GM19043 (cell line): Measurements from ENCODE around the gene CADPS2.
A peak's percentile ranks its signal among the peaks of the same experiment; 100 is the strongest.

Source experiments
- ATAC-seq: cut with Tn5 transposase; IDR thresholded peaks from one replicate; pipeline ENCODE4 v1.9.1; 2021; ENCODE audit warnings: low read depth; ENCODE audit not compliant: unreplicated experiment

Gene CADPS2

GRCh38 chr7:122549578-122549977 is 336.7 kb downstream of the CADPS2 start:
- no peak for ATAC-seq

DNA sequence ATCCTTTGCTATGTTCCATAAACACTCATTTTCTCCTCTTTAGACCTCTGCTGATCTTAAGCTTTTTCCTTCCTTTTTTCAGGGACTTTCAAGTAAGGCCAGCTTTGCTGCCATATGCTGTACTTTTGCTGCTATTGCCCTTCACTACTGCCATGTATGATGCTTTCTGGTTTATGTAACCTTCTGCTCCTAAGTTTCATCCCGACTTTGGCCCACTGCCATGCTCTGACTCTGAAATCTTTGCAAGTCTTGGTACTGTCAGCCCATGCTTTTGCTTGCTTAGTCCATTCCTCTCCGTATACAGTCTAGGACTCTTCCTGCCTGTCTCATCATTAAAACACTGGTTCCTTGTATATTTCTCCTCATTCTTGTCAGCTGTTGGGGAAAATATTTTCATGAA is 339.8 kb downstream of the CADPS2 start:
- no peak for ATAC-seq

DNA sequence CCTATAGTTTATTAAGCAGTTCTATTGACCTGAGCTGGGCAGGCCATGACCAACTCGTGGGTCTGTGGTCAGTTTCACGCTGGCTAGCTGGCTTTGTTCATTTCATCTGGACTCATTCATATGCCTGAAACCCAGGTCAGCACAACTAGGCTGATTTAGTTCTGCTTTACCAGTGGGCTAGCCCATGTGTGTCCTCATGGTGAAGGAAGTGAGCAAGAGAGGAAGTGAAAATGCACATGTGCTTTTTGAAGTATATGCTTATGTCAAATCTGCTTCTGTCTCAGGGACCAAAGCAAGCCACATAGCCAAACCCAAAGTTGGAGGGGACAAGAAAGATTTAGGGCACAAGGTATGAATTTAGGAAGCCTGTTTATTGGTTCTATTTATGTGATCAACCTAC is 341.8 kb downstream of the CADPS2 start:
- ATAC-seq: peak; percentile 96

- no peak for ATAC-seq
Observed at GRCh38 chr7:122543891-122544290, 342.4 kb downstream of the CADPS2 start.

DNA sequence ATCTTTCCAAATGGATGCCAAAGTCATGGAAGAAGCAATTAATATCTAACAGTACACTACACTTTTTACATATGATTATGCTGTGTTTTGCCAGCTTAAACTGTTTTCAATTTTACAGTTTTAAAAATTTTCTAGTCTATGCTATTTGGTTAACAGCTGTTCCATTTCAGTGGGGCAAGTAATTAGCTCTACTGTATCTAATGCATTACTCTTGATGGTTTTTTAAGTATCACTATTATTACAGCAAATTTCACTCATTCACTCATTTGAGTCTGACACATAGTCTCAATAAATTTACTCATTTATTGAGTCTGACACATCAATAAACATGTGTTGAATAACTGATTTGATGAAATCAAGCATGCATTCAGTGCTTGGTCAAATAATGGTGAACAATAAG is 343.1 kb downstream of the CADPS2 start:
- ATAC-seq: no peak

GRCh38 chr7:122535086-122535485 is 351.2 kb downstream of the CADPS2 start:
- no peak for ATAC-seq

GRCh38 chr7:122532406-122533269 is 353.6 kb downstream of the CADPS2 start:
- ATAC-seq: no peak

DNA sequence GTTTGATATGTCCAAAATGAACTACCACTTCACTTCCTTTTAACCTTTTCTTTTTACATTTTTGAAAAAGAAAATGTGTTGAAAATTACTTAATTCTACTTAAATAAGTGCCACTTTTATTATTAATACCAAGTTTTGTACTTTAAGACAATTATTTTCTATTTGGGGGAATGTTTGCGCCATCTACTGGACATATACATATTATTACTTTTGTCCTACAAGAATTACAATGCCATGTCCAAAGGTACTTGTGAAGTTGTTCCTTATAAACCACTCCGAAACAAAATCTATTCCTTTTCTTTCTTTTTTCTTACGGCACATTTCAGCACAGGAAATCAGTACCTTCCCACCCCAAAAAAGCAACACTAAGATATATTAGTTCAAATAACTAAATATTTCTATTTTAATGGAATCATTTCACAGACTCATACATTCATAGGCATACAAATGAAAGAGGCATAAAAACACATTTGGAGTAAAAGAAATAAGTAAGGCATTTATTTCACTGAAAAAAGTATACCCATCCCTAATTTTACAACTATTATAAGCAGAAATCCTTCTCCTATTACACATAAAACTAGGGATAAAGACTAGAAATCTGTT is 357.3 kb downstream of the CADPS2 start:
- ATAC-seq: no peak

DNA sequence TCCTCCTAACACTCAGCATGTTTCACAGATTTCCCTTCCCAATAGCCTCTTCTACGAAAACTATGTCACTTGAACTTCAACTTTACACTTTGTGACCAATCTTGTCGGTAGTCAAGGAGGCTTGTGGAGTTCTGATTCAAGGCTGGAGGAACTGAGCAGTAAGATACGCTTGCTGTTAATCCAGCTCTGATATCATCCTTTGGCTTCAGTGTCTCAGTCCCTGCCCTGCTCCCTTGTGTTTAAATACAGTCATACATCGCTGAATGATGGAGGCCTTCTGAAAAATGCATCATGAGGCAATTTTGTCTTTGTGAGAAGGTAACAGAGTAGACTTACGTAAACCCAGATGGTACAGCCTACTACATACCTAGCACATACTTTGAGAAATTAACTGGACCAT is 360.9 kb downstream of the CADPS2 start:
- ATAC-seq: no peak

- ATAC-seq: no peak
Observed at GRCh38 chr7:122521767-122522166, 364.5 kb downstream of the CADPS2 start.

DNA sequence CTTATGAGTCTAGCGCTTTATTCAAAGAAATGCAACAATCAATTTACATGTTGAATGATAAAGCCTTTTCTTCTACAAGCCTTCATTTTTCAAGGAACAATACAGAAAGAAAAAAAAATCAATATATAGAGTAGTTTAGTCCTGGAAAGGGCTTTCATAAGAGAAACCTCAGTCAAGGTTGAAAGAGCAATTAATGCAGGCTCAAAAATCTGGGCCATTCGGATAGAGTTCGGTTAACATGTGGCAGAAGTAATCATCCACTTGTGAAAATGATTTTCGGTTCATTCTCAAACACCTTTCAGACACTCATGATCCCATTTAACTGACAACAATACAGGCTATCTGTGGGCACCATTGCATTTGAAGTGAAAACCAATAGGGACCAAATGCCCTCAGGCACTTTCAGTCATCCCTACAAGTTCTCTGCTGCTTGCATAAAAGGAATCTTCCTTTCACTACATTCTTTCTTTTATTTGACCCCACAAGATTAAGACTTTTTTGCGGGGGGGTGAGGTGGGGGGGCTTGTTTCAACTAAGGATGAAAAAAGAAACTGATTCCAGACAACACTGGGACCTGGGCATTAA is 365.2 kb downstream of the CADPS2 start:
- ATAC-seq: no peak

DNA sequence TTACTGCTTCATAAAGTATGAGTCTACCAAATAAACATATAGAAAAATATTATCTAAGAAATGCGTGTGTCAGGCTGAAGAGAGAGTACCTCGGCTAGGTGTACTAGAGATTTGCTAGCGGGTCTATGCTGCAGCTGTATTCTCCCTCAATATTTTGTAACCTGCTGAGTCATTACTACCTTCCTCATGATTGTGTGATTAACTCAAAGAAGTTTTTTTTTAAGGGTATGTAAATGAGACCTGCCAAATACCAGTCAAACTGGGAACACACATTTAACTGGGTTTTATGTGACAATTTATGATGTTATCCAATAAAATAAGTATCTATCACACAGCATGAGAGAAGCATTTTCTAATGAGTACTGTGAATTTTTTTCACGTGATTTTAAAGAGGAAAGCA is 367.8 kb downstream of the CADPS2 start:
- no peak for ATAC-seq

- no peak for ATAC-seq
Observed at GRCh38 chr7:122517576-122517975, 368.7 kb downstream of the CADPS2 start.

GRCh38 chr7:122515404-122515803 is 370.9 kb downstream of the CADPS2 start:
- no peak for ATAC-seq

DNA sequence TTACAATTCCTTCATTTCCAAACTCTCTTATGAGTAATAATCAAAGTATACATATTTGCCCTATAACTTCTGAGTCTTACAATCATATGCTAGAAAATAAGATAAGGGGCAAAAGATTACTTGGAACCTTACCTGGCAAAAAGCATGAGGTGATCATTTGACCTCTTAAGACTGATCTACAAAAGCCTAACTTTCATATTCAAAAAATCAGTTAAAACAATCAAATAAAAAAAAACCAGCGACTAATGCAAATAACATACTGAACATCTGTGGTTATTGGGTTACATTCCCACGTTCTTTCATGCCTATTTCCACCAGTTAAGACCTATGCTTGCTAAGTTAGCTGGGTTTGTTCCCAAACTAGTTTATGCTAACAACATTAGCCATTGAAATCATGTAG is 375.0 kb downstream of the CADPS2 start:
- no peak for ATAC-seq

GRCh38 chr7:122507591-122507990 is 378.7 kb downstream of the CADPS2 start:
- no peak for ATAC-seq

GRCh38 chr7:122492007-122492406 is 394.3 kb downstream of the CADPS2 start:
- ATAC-seq: no peak

DNA sequence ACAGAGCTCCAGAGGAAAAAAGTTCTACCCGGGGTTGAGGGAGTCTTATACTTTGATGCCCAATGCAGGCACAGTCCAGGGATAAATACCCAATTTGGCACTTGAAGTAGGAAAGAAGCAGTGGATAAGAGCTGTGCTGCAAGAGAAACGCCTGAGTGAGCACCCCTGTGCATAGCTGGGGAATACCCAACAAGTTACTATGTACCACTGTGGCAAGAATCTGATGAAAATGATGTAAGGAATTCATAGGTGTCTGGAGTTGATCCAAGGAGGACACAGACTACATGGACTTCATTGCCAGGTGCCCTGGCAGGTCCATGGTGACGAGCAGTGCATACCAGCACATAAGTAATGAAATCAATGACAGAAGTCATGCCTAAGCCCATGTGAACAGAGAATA is 398.0 kb downstream of the CADPS2 start:
- ATAC-seq: no peak

DNA sequence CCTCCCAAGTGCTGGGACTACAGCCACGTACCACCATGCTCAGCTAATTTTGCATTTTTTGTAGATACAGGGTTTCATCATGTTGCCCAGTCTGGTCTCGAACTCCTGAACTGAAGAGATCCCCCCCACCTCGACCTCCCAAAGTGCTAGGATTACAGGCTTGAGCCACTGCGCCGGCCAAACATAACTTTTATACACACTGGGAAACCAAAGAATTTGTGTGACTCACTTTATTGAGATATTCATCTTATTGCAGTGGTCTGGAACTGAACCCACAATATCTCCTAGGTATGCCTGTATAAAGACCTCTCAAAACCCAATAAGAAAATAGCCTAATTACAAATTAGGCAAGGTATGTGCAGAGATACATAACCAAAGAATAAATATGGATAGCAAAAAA is 399.1 kb downstream of the CADPS2 start:
- no peak for ATAC-seq

GRCh38 chr7:122485856-122486255 is 400.4 kb downstream of the CADPS2 start:
- no peak for ATAC-seq

DNA sequence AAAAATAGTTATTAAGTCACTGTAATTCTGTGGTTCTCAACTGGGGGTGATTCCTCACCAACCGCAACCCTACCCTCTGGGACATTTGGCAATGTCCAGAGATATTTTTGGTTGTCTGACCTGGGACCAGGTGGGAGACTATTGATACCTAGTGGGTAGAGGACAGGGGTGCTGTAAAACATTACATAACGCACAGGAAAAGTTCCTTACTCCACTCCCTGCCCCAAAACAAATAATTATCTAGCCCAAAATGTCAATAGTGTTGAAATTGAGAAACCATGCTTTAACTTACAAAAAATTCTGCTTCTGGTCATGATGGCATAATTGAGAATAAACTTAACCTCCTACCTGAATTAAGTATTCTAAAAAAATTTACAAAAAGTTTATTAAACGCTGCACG is 404.0 kb downstream of the CADPS2 start:
- ATAC-seq: no peak

DNA sequence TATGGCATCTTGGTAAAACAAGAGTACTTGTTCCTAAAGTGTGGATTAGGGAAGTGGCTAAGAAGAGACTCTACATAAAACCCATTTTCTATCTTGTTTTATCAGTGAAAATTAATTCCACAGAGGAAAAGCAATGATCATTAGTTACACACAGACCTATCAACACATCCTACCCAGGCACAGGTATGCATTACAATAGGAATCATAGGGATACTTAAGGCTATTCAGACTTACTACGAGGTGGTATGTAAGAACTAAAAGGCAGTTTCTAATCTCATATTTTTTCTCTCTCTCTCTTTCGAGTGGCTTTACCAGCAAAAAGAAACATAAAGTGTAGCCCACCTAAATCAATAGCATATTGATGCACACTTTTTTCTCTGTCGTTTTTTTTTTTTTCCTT is 415.4 kb downstream of the CADPS2 start:
- no peak for ATAC-seq
